Measurements from ENCODE around the gene SYT3.
A peak's percentile ranks its signal among the peaks of the same experiment; 100 is the strongest.

The SYT3 gene

GRCh38 chr19:50662651-50663481 lies 23.2 kb upstream of the SYT3 start:
- no peak for DNase-seq
- intact Hi-C loops (cut with DNase I): no loop called here

GRCh38 chr19:50661766-50662650 lies 22.3 kb upstream of the SYT3 start:
- intact Hi-C loops (cut with DNase I): no loop called here
- no peak for DNase-seq

GRCh38 chr19:50661023-50661422 lies 21.3 kb upstream of the SYT3 start:
- DNase-seq: no peak
- intact Hi-C loops (cut with DNase I): no loop called here

- intact Hi-C loops (cut with DNase I): no loop called here
These were observed 20.3 kb upstream of the SYT3 start for GRCh38 chr19:50660088-50660366.

GRCh38 chr19:50659318-50660087 lies 19.8 kb upstream of the SYT3 start:
- intact Hi-C loops (cut with DNase I): loop anchor here (5.0 kb wide), 1 partner anchor 63 kb away; the partner anchor contains the start of gene CLEC11A
- DNase-seq: no peak

More at GRCh38 chr19:50660088-50660366, 20.3 kb upstream of the SYT3 start:
- DNase-seq: no peak

- intact Hi-C loops (cut with DNase I): loop anchor here (5.0 kb wide), 1 partner anchor 64 kb away; the partner anchor contains the start of gene CLEC11A
- DNase-seq: peak; percentile 75 to 99 (median 88)
These were observed 19.0 kb upstream of the SYT3 start for GRCh38 chr19:50658441-50659317.

- intact Hi-C loops (cut with DNase I): loop anchor here (5.0 kb wide), 1 partner anchor 64 kb away; the partner anchor contains the start of gene CLEC11A
- peak; percentile 95 to 100 (median 98) for DNase-seq
These were observed 18.2 kb upstream of the SYT3 start for GRCh38 chr19:50657712-50658440.

- intact Hi-C loops (cut with DNase I): loop anchor here (5.0 kb wide), 1 partner anchor 65 kb away; the partner anchor contains the start of gene CLEC11A
- peak in 1 of 10 donors; percentile 13 for DNase-seq
These were observed 17.6 kb upstream of the SYT3 start for GRCh38 chr19:50657222-50657669.

GRCh38 chr19:50654882-50655281 lies 15.2 kb upstream of the SYT3 start:
- DNase-seq: no peak
- intact Hi-C loops (cut with DNase I): loop anchor here (5.0 kb wide), 1 partner anchor 67 kb away; the partner anchor contains the start of gene CLEC11A

- intact Hi-C loops (cut with DNase I): no loop called here
These were observed 13.0 kb upstream of the SYT3 start for GRCh38 chr19:50652722-50653121.

GRCh38 chr19:50651174-50651573 lies 11.5 kb upstream of the SYT3 start:
- intact Hi-C loops (cut with DNase I): no loop called here
- no peak for DNase-seq

More at GRCh38 chr19:50652722-50653121, 13.0 kb upstream of the SYT3 start:
- DNase-seq: no peak

GRCh38 chr19:50649433-50650391 lies 10.0 kb upstream of the SYT3 start, which contains the start of gene C19orf81:
TSS of gene C19orf81 (plus strand) at chr19:50649445. CDS start at chr19:50649445, 0 bp downstream.
- DNase-seq: peak in 1 of 10 donors; percentile 87
- intact Hi-C loops (cut with DNase I): no loop called here

GRCh38 chr19:50648659-50649058 lies 9.0 kb upstream of the SYT3 start:
- intact Hi-C loops (cut with DNase I): no loop called here
- DNase-seq: no peak

GRCh38 chr19:50647879-50648615 lies 8.4 kb upstream of the SYT3 start:
- intact Hi-C loops (cut with DNase I): no loop called here
- DNase-seq: peak in 1 of 10 donors; percentile 9

- peak in 1 of 10 donors; percentile 40 for DNase-seq
- intact Hi-C loops (cut with DNase I): no loop called here
These were observed 6.6 kb upstream of the SYT3 start for GRCh38 chr19:50646074-50646807.

- DNase-seq: peak in 1 of 10 donors; percentile 61
- intact Hi-C loops (cut with DNase I): no loop called here
These were observed 5.4 kb upstream of the SYT3 start for GRCh38 chr19:50645107-50645506.

Measured in posterior cingulate gyrus (tissue), 11 donors.